Measurements from ENCODE around the gene GPT2.

The GPT2 gene

DNA sequence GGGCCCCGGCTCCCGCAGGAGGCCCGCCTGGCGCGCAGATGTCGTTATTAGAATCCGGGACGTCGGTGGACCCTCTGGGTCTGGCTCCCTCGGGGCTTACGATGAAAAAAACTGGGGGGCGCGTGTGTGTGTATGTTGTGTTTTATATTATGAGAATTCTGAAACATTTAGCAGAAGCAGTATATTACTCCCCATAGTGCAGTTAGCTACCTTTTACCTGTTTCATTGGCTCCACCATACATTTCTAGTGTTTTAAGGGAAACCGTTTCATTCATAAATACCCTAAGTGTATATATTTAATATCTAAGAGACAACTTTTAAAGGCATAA lies 89.8 kb downstream of the GPT2 start:
- no peak for DNase-seq

- DNase-seq = no peak
Measured at GRCh38 chr16:46974352-46974751, 90.2 kb downstream of the GPT2 start.

- no peak for DNase-seq
Measured at GRCh38 chr16:46975165-46975564, 91.0 kb downstream of the GPT2 start.

GRCh38 chr16:46975908-46976470 lies 91.8 kb downstream of the GPT2 start:
- no peak for DNase-seq

DNA sequence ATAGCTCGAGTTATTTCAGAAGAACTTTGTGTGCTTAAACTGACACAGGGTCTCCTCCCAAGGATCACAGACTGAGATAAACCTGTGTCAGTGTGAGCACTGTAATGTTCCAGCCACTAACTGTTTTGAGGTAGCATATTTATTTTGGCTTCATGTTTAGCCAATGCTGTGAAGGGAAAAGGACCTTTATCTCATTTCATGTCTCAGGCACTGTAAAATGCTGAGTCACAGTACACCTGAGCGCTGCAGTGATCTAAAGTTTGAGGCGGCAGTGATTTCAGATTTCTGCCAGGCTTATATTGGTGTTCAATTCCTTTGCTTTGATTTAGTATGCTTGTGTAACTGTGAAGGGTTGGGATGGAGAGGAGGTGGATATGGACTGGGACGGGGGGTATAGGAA lies 92.4 kb downstream of the GPT2 start:
- no peak for DNase-seq
